OCI-LY7 (cell line): ENCODE data around the gene ERC1. TPM values are rescaled to one million over a fixed set of nuclear protein-coding genes. Genes with fewer than 3 reads are reported as not detected.

Experiments
- BruUV-seq: library from RNA; stranded (reverse); fragments of 400-500 nt; replicated peaks from 2 replicates; lab custom pipeline; 2021; lab: Mats Ljungman, UMichigan
- CTCF ChIA-PET: fragments of 300-600 bp; sonication (Branson Sonifier 250); formaldehyde crosslinking; loops from one replicate; lab custom pipeline; 2022; ENCODE audit warnings: antibody characterized with exemption; ENCODE audit not compliant: unreplicated experiment; lab: Charles Lee
- POLR2A ChIA-PET: fragments of 300-600 bp; sonication (Branson Sonifier 250); formaldehyde crosslinking; loops from one replicate; lab custom pipeline; 2022; ENCODE audit warnings: antibody characterized with exemption; lab: Charles Lee
- DNase-seq: peaks from one replicate; pipeline ENCODE4 v3.0.0-alpha.2; 2015; ENCODE audit warnings: low spot score
- H2AFZ ChIP-seq: fragments of 200-600 bp; sonication (generic), shearing (Covaris generic); 2 replicates; pipeline ENCODE4 v1.6.1; 2014; ENCODE audit warnings: mild to moderate bottlenecking, antibody characterized with exemption, low read length, moderate library complexity
- H3K27ac ChIP-seq: fragments of 200-600 bp; sonication (generic); 2 replicates; pipeline ENCODE4 v1.5.1; 2014; ENCODE audit warnings: mixed run types, low read depth, mild to moderate bottlenecking, moderate library complexity, low read length, inconsistent platforms; ENCODE audit not compliant: poor library complexity, severe bottlenecking
- H3K36me3 ChIP-seq: fragments of 200-600 bp; sonication (generic); 2 replicates; pipeline ENCODE4 v1.6.1; 2014; ENCODE audit warnings: mild to moderate bottlenecking, antibody characterized with exemption, low read length, moderate library complexity, mixed read lengths; ENCODE audit not compliant: insufficient read depth
- H3K4me1 ChIP-seq: fragments of 200-600 bp; sonication (generic); 2 replicates; pipeline ENCODE4 v1.5.1; 2014; ENCODE audit warnings: mild to moderate bottlenecking, low read length; ENCODE audit not compliant: insufficient read depth, poor library complexity, severe bottlenecking
- H3K4me2 ChIP-seq: fragments of 200-600 bp; sonication (generic); 2 replicates; pipeline ENCODE4 v1.6.1; 2014; ENCODE audit warnings: mild to moderate bottlenecking, low read length
- H3K4me3 ChIP-seq: fragments of 200-600 bp; sonication (generic); 2 replicates; pipeline ENCODE4 v1.5.1; 2014; ENCODE audit warnings: mild to moderate bottlenecking, low read depth, low read length; ENCODE audit not compliant: poor library complexity, severe bottlenecking
- H3K79me2 ChIP-seq: fragments of 200-600 bp; sonication (generic); 2 replicates; pipeline ENCODE4 v1.6.1; 2016; ENCODE audit warnings: low read depth, mild to moderate bottlenecking, low read length, moderate library complexity, mixed read lengths; ENCODE audit not compliant: insufficient read depth
- H3K9me2 ChIP-seq: fragments of 200-600 bp; sonication (generic); 2 replicates; pipeline ENCODE4 v1.6.1; 2016; ENCODE audit warnings: mild to moderate bottlenecking, low read length, mixed read lengths; ENCODE audit not compliant: insufficient read depth
- H3K9me3 ChIP-seq: fragments of 200-600 bp; sonication (generic); 2 replicates; pipeline ENCODE4 v1.6.1; 2014; ENCODE audit warnings: mild to moderate bottlenecking, mixed run types, low read length, mixed read lengths
- H4K20me1 ChIP-seq: fragments of 200-600 bp; sonication (generic); 2 replicates; pipeline ENCODE4 v1.6.1; 2014; ENCODE audit warnings: mild to moderate bottlenecking, antibody characterized with exemption, low read length, moderate library complexity, mixed read lengths; ENCODE audit not compliant: insufficient read depth
- CTCF ChIP-seq: fragments of 200-600 bp; sonication (generic); conservative IDR thresholded peaks from 2 replicates; pipeline ENCODE4 v1.5.1; 2014; ENCODE audit warnings: mild to moderate bottlenecking, antibody characterized with exemption, low read length, moderate library complexity, mixed read lengths
- EZH2phosphoT487 ChIP-seq: fragments of 200-600 bp; sonication (generic); IDR thresholded peaks from 2 replicates; pipeline ENCODE4 v1.6.1; 2018; ENCODE audit warnings: low read depth, borderline replicate concordance, mild to moderate bottlenecking, mixed run types, antibody characterized with exemption, low read length, moderate library complexity, mixed read lengths
- intact Hi-C: fragments of 100-400 bp; cut with micrococcal nuclease; formaldehyde crosslinking; loops from one replicate; pipeline ENCODE4 v1.10.0; 2022; ENCODE audit not compliant: unreplicated experiment
- total RNA-seq, 2 experiments: library from RNA; depleted of rRNA in 1 of 2; stranded (reverse); fragments of >200 nt in 1 of 2; shearing (Covaris generic) in 1 of 2; gene quantifications; 2 replicates each; pipeline ENCODE4 v1.2.3, GENCODE V29; 2014 to 2022

The ERC1 gene
- total RNA-seq, 2 experiments from 2014 or later: 26.9 to 86.9 TPM

GRCh38 chr12:1318327-1319031, 327.5 kb downstream of the ERC1 start:
- Histone ChIP-seq H4K20me1 (no peaks in the 10 kb centered on the region; the same call in 1 of the 2 replicates), H3K4me3 (no peak overlapping the region), H2AFZ (peak overlapping the region; percentile 32; the same call in 1 of the 2 replicates), H3K4me2 (peak overlapping the region; percentile 59), H3K36me3 (peaks cover 28% of the 10 kb centered on the region), H3K9me2 (no peaks in the 10 kb centered on the region), H3K9me3 (peaks cover 18% of the 10 kb centered on the region; the same call in 1 of the 2 replicates), H3K79me2 (no peaks in the 10 kb centered on the region), H3K4me1 (peaks cover 50% of the 10 kb centered on the region), H3K27ac (peak overlapping the region; percentile 48)
- DNase-seq: peak; percentile 44
- ChIA-PET CTCF (no interaction called here), POLR2A (interaction anchor here (0.6 to 2.1 kb wide), 9 partner anchors 8 to 139 kb away, joined by 3 to 19 read pairs (median 3); no protein-coding TSS in a partner anchor)
- no peak for TF ChIP-seq CTCF
- TF ChIP-seq EZH2phosphoT487: no peak
- BruUV-seq: no TSS peak
- intact Hi-C loops: loop anchor here (5.0 kb wide), 1 partner anchor 201 kb away; no protein-coding TSS in a partner anchor

- no peak for DNase-seq
- peaks cover 15% of the 10 kb centered on the region; the same call in 1 of the 2 replicates for H3K9me3 ChIP-seq
- BruUV-seq: no TSS peak
- peaks cover 22% of the 10 kb centered on the region for H3K36me3 ChIP-seq
- no peak overlapping the region; the same call in 1 of the 2 replicates for H2AFZ ChIP-seq
- H3K9me2 ChIP-seq: no peaks in the 10 kb centered on the region
- H3K27ac ChIP-seq: peak overlapping the region; percentile 48
- CTCF ChIA-PET: no interaction called here
- peak overlapping the region; percentile 59; the same call in 1 of the 2 replicates for H3K4me2 ChIP-seq
- no peaks in the 10 kb centered on the region for H3K79me2 ChIP-seq
- H3K4me3 ChIP-seq: no peak overlapping the region
- intact Hi-C loops: loop anchor here (5.0 kb wide), 1 partner anchor 202 kb away; no protein-coding TSS in a partner anchor
- H3K4me1 ChIP-seq: peaks cover 44% of the 10 kb centered on the region
- POLR2A ChIA-PET: interaction anchor here (0.6 to 2.1 kb wide), 6 partner anchors 9 to 123 kb away, joined by 3 to 19 read pairs (median 3); no protein-coding TSS in a partner anchor
- H4K20me1 ChIP-seq: no peaks in the 10 kb centered on the region; the same call in 1 of the 2 replicates
- TF ChIP-seq CTCF (no peak), EZH2phosphoT487 (no peak)
These were observed 328.2 kb downstream of the ERC1 start for GRCh38 chr12:1319212-1319611.
